DMS53 treated with DMSO at 0.1 percent for 48 hours (cell line): ENCODE results near the gene ALG12.
"Not testable (repeated sequence)": the region's sequence is repeated elsewhere in the genome, so short reads cannot be mapped to it uniquely, and the experiment has no call there.

Source experiments
- DNase-seq: peaks from one replicate; lab custom pipeline; 2025; ENCODE audit not compliant: unreplicated experiment; lab: John Stamatoyannopoulos, UW

Gene ALG12

GRCh38 chr22:49869086-49869830 is 49.0 kb downstream of the ALG12 start:
- no peak for DNase-seq

- DNase-seq, result no peak
Observed at GRCh38 chr22:49867303-49868265, 50.7 kb downstream of the ALG12 start.

- no peak for DNase-seq
Observed at GRCh38 chr22:49866646-49867045, 51.6 kb downstream of the ALG12 start.

GRCh38 chr22:49866134-49866533 is 52.1 kb downstream of the ALG12 start:
- no peak for DNase-seq

GRCh38 chr22:49865156-49865555 is 53.1 kb downstream of the ALG12 start:
- no peak for DNase-seq

GRCh38 chr22:49863931-49864330 is 54.3 kb downstream of the ALG12 start:
- no peak for DNase-seq

GRCh38 chr22:49862496-49862776 is 55.8 kb downstream of the ALG12 start:
- no peak for DNase-seq

GRCh38 chr22:49861642-49862495 is 56.4 kb downstream of the ALG12 start:
- no peak for DNase-seq

- no peak for DNase-seq
Observed at GRCh38 chr22:49858827-49859226, 59.4 kb downstream of the ALG12 start.

- DNase-seq, result no peak
Observed at GRCh38 chr22:49856766-49857618, 61.2 kb downstream of the ALG12 start.

GRCh38 chr22:49856343-49856742 is 61.9 kb downstream of the ALG12 start:
- no peak for DNase-seq

- no peak for DNase-seq
Observed at GRCh38 chr22:49855251-49855911, 62.9 kb downstream of the ALG12 start.

- DNase-seq, result no peak
Observed at GRCh38 chr22:49853981-49854831, 64.0 kb downstream of the ALG12 start.

- peak; percentile 71 for DNase-seq
Observed at GRCh38 chr22:49852898-49853894, 65.0 kb downstream of the ALG12 start, which contains the start of gene ZBED4. TSS of gene ZBED4 (plus strand) at chr22:49853844. CDS start at chr22:49883663, 29,819 bp downstream.

- not testable (repeated sequence) for DNase-seq
Observed at GRCh38 chr22:49852568-49852897, 65.7 kb downstream of the ALG12 start.

GRCh38 chr22:49850959-49851802 is 67.1 kb downstream of the ALG12 start:
- no peak for DNase-seq
